Measurements from ENCODE around the gene MCM7. TPM values are rescaled to one million over a fixed set of nuclear protein-coding genes. Genes with fewer than 3 reads are reported as not detected.
A peak's percentile ranks its signal among the peaks of the same experiment; 100 is the strongest.

Gene MCM7
- total and polyA plus RNA-seq, 2 of the 13 experiments (the other 11 are each of a cell fraction or from before 2014, with no cell fraction given): 84.5 to 214 TPM

GRCh38 chr7:100122067-100122466, 20.9 kb upstream of the MCM7 start (continued):
- no peak for TF ChIP-seq LBX2 (CRISPR knock-in tag; IDR thresholded peaks at IDR 0.05; ENCODE audit: borderline replicate concordance)
- no peak for TF ChIP-seq SNAI1 (CRISPR knock-in tag; IDR thresholded peaks at IDR 0.05; ENCODE audit: borderline replicate concordance)
- no peak for TF ChIP-seq PTBP1 (IDR thresholded peaks at IDR 0.05; ENCODE audit: low read depth, low read length, poor library complexity, severe bottlenecking)
- no peak for TF ChIP-seq CC2D1A (CRISPR knock-in tag; IDR thresholded peaks at IDR 0.05)
- peak; percentile 68; the same call in 1 of the 2 replicates for TF ChIP-seq ZNF292 (CRISPR knock-in tag; IDR thresholded peaks at IDR 0.05; ENCODE audit: borderline replicate concordance, low read depth)
- no peak for TF ChIP-seq PLRG1 (conservative IDR thresholded peaks at IDR 0.05)
- TF ChIP-seq RARG (CRISPR knock-in tag; IDR thresholded peaks at IDR 0.05; ENCODE audit: low read depth): no peak
- TF ChIP-seq ZNF224 (CRISPR knock-in tag; IDR thresholded peaks at IDR 0.05): no peak
- TF ChIP-seq ZKSCAN1 (IDR thresholded peaks at IDR 0.05; ENCODE audit: low read length): no peak
- TF ChIP-seq PHF21A (CRISPR knock-in tag; IDR thresholded peaks at IDR 0.05): peak; percentile 57; the same call in 1 of the 2 replicates
- 0 out of 2 replicates have a peak, but pooled peaks have one; percentile 52 for TF ChIP-seq TGIF2 (CRISPR knock-in tag; IDR thresholded peaks at IDR 0.05)
- TF ChIP-seq NCOA1 (CRISPR knock-in tag; IDR thresholded peaks at IDR 0.05): no peak
- TF ChIP-seq ZNF724P (CRISPR knock-in tag; IDR thresholded peaks at IDR 0.05; ENCODE audit: borderline replicate concordance): no peak
- no peak; the same call in 1 of the 2 replicates for TF ChIP-seq NFYC (CRISPR knock-in tag; IDR thresholded peaks at IDR 0.05)
- TF ChIP-seq ZNF597 (CRISPR knock-in tag; IDR thresholded peaks at IDR 0.05): no peak
- no peak for TF ChIP-seq ZNF639 (CRISPR knock-in tag; conservative IDR thresholded peaks at IDR 0.05)
- no peak for TF ChIP-seq ZBTB43 (CRISPR knock-in tag; conservative IDR thresholded peaks at IDR 0.05)
- TF ChIP-seq ZNF501 (CRISPR knock-in tag; IDR thresholded peaks at IDR 0.05): no peak
- TF ChIP-seq ZNF546 (CRISPR knock-in tag; conservative IDR thresholded peaks at IDR 0.05): no peak
- no peak for TF ChIP-seq TBL1XR1 (IDR thresholded peaks at IDR 0.05; ENCODE audit: borderline replicate concordance, low read length, partially characterized antibody)
- no peak for TF ChIP-seq CEBPZ (IDR thresholded peaks at IDR 0.05; ENCODE audit: low read length)
- TF ChIP-seq ZBTB14 (CRISPR knock-in tag; IDR thresholded peaks at IDR 0.05): no peak

All from HepG2 (cell line).